Activated naive CD4-positive, alpha-beta T cell treated with anti-CD3 and anti-CD28 coated beads, Interleukin-2, amount 10 ng/mL, durations not matched to agents 7 days and 5 days (primary cell): ENCODE data around the gene LRCH1.

Experiments
- CTCF ChIA-PET: fragments of 350-600 bp; sonication (Branson Sonifier 250); formaldehyde crosslinking; loops from one replicate; lab custom pipeline; 2021; ENCODE audit warnings: antibody characterized with exemption; lab: Charles Lee
- DNase-seq: peaks from one replicate; pipeline ENCODE4 v3.0.0-alpha.2; 2020
- H3K27ac Mint-ChIP-seq: one replicate; pipeline ENCODE4 v1.8.0; 2021; ENCODE audit warnings: mild to moderate bottlenecking, moderate library complexity, mixed read lengths
- H3K27me3 Mint-ChIP-seq: one replicate; pipeline ENCODE4 v1.8.0; 2021; ENCODE audit warnings: mild to moderate bottlenecking, mixed read lengths
- H3K36me3 Mint-ChIP-seq: one replicate; pipeline ENCODE4 v1.8.0; 2021; ENCODE audit warnings: mixed read lengths
- H3K4me1 Mint-ChIP-seq: one replicate; pipeline ENCODE4 v1.8.0; 2021; ENCODE audit warnings: mixed read lengths
- H3K4me3 Mint-ChIP-seq: one replicate; pipeline ENCODE4 v1.8.0; 2021; ENCODE audit warnings: mild to moderate bottlenecking, moderate library complexity, mixed read lengths
- H3K9me3 Mint-ChIP-seq: one replicate; pipeline ENCODE4 v1.8.0; 2021; ENCODE audit warnings: mixed read lengths

Gene LRCH1

DNA sequence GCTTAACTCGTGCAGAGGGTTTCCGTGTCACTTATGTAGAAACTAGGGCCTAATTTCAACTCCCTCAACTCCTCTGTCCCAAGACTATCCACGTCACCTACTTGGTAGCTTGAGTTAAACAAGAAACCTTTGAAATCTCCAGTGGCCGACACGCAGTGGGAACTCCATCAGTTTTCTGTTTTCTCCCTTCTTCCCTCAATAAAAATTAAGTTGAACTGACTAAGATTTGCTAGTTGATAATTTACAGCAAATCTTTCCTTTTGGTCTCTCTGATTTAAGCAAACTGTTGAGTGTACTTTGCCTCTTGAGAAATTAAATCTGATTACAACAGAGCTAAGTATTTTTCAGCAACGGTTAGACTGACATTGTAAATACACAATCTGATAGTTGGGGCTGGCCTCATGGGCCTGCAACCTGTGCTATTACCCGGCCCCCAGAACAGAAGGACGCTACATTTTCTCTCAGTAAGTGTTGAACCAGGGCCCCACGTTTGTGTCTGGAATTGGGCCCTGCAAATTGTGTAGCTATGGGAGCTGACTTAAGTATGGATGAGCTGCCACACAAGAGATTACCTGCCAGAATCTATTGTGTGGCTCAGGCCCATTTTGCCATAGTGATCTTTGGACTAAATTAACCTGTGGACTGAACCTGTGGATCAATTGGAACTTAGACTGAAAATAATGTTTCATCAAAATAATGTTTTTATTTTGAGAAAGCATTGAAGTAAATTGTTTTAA, 244.7 kb downstream of the LRCH1 start:
- H3K9me3 Mint-ChIP-seq = no peaks in the 10 kb centered on the region
- H3K4me3 Mint-ChIP-seq = peak overlapping the region; percentile 95
- no peak for DNase-seq
- H3K4me1 Mint-ChIP-seq = peaks cover 43% of the 10 kb centered on the region
- H3K27ac Mint-ChIP-seq = peak overlapping the region; percentile 97
- H3K36me3 Mint-ChIP-seq = peaks cover 12% of the 10 kb centered on the region
- CTCF ChIA-PET = interaction anchor here (0.6 to 1.6 kb wide), 4 partner anchors 12 to 246 kb away, joined by 3 read pairs; no protein-coding TSS in a partner anchor
- peaks cover 4% of the 10 kb centered on the region for H3K27me3 Mint-ChIP-seq

DNA sequence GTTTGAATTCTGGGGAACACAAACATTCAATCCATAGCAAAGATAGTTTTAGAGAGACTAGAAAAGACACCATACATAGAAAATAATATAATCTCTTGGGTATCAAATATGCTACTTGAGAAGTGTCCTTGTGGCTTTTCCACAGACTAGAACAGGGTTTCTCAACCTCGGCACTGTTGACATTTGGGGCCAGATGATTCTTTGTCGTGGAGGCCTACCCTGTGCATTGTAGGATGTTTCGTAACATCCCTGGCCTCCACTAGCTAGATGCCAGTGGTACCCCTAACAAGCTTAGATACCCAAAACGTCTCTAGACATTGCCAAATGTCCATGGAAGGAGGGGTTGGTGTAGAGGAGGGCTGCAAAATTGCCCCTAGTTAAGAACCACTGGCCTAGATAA, 246.2 kb downstream of the LRCH1 start:
- peaks cover 34% of the 10 kb centered on the region for H3K4me1 Mint-ChIP-seq
- no peak overlapping the region for H3K4me3 Mint-ChIP-seq
- CTCF ChIA-PET = no interaction called here
- no peaks in the 10 kb centered on the region for H3K9me3 Mint-ChIP-seq
- H3K27me3 Mint-ChIP-seq = peaks cover 13% of the 10 kb centered on the region
- peaks cover 7% of the 10 kb centered on the region for H3K36me3 Mint-ChIP-seq
- no peak overlapping the region for H3K27ac Mint-ChIP-seq
- DNase-seq = no peak

DNA sequence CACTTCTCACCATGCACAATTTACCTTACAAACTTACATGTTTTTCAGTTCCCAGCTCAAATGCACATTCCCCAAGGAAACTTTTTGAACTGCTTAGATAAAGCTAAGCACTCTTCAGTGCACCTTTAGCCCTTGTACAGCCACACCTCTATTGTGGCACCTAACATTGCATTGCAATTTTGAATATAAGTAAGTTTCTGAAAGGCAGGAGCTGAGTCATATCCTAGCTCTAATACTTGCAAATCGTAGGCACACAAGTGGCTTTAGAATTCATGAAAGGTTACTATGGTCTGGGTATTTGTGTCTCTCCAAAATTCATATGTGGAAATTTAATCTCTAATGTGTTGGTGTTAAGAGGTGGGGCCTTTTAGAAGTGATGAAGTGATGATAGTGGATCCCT, 248.9 kb downstream of the LRCH1 start:
- Mint-ChIP-seq H3K36me3 (no peaks in the 10 kb centered on the region), H3K9me3 (no peaks in the 10 kb centered on the region), H3K27me3 (peaks cover 13% of the 10 kb centered on the region), H3K4me3 (no peak overlapping the region), H3K4me1 (peaks cover 10% of the 10 kb centered on the region), H3K27ac (no peak overlapping the region)
- DNase-seq = no peak
- CTCF ChIA-PET = no interaction called here
